GM12873 (cell line): ENCODE data around the gene UBR7.

Experiments used
- CTCF ChIP-seq: IDR thresholded peaks from 2 replicates; pipeline ENCODE4 v1.5.1; 2012; ENCODE audit warnings: low read depth, mild to moderate bottlenecking, moderate library complexity, low read length, control low read depth; ENCODE audit not compliant: insufficient read depth; ENCODE audit errors: missing control alignments

Gene UBR7

GRCh38 chr14:93240678-93241000 is 33.6 kb downstream of the UBR7 start:
- TF ChIP-seq CTCF: no peak

- TF ChIP-seq CTCF: no peak
Measured at GRCh38 chr14:93245764-93246420, 38.8 kb downstream of the UBR7 start.

GRCh38 chr14:93246534-93246933 is 39.5 kb downstream of the UBR7 start:
- no peak for TF ChIP-seq CTCF

GRCh38 chr14:93249128-93249831 is 42.2 kb downstream of the UBR7 start:
- no peak for TF ChIP-seq CTCF

- no peak for TF ChIP-seq CTCF
Measured at GRCh38 chr14:93262446-93262845, 55.4 kb downstream of the UBR7 start.

- TF ChIP-seq CTCF: no peak
Measured at GRCh38 chr14:93263416-93263815, 56.4 kb downstream of the UBR7 start.

GRCh38 chr14:93266127-93266526 is 59.1 kb downstream of the UBR7 start:
- no peak for TF ChIP-seq CTCF
